HFF-Myc (cell line): ENCODE results near the gene TK2.

Experiments used
- DNase-seq: peaks from one replicate; pipeline ENCODE4 v3.0.0-alpha.2; 2011; ENCODE audit warnings: low read depth; ENCODE audit errors: extremely low read depth
- H3K4me3 ChIP-seq: replicated peaks from 2 replicates; pipeline ENCODE4 v1.5.1; 2011; ENCODE audit warnings: low read depth, mild to moderate bottlenecking, control low read depth, low read length
- CTCF ChIP-seq: IDR thresholded peaks from 2 replicates; pipeline ENCODE4 v1.5.1; 2012; ENCODE audit warnings: mild to moderate bottlenecking, low read depth, low read length, control low read depth; ENCODE audit errors: missing control alignments

The TK2 gene

GRCh38 chr16:66544016-66544757 lies 5.7 kb downstream of the TK2 start:
- no peak overlapping the region for H3K4me3 ChIP-seq
- TF ChIP-seq CTCF: no peak
- DNase-seq: no peak

- H3K4me3 ChIP-seq: no peak overlapping the region
- DNase-seq: no peak
- no peak for TF ChIP-seq CTCF
Observed at GRCh38 chr16:66543541-66543940, 6.4 kb downstream of the TK2 start.

- no peak overlapping the region for H3K4me3 ChIP-seq
- DNase-seq: no peak
- TF ChIP-seq CTCF: no peak
Observed at GRCh38 chr16:66542396-66542795, 7.5 kb downstream of the TK2 start.

DNA sequence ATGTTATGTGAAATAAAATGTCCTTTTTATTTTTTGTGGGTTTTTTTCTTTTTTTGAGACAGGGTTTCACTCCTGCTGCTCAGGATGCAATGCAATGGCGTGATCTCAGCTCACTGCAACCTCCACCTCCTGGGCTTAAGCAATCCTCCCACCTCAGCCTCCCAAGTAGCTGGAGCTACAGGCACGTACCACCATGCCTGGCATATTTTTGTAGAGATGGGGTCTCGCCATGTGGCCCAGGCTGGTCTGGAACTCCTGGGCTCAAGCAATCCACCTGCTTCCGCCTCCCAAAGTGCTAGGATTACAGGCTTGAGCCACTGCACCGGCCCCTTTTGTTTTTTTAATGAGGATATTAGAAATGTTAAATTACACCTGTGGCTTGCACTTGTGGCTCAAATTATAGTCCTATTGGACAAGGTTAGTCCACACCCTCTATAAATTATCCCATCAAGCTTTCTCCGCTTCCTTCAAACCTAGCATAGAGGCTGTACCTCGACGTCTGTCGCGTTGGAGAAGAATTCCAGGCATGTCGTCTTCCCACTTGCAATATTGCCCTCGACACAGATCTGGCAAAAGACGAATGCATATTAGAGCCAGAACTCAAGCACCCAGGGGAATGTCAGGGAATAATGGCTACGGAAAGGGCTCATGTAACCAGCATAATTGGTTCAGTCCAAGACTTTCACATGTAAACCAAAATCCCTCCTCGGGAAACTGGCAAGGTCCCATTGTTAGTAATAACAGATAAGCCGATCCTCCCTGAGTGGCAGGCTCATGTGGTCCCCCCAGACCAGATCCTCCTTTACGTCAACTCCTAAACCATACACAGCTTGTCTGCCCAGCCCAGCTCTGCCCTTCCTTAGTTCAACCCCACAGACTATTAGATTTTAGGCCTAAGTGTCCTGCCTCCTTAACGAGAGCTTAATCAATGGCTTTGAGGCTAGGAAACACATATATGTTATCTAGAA lies 8.2 kb downstream of the TK2 start:
- H3K4me3 ChIP-seq: no peak overlapping the region
- no peak for TF ChIP-seq CTCF
- DNase-seq: no peak

DNA sequence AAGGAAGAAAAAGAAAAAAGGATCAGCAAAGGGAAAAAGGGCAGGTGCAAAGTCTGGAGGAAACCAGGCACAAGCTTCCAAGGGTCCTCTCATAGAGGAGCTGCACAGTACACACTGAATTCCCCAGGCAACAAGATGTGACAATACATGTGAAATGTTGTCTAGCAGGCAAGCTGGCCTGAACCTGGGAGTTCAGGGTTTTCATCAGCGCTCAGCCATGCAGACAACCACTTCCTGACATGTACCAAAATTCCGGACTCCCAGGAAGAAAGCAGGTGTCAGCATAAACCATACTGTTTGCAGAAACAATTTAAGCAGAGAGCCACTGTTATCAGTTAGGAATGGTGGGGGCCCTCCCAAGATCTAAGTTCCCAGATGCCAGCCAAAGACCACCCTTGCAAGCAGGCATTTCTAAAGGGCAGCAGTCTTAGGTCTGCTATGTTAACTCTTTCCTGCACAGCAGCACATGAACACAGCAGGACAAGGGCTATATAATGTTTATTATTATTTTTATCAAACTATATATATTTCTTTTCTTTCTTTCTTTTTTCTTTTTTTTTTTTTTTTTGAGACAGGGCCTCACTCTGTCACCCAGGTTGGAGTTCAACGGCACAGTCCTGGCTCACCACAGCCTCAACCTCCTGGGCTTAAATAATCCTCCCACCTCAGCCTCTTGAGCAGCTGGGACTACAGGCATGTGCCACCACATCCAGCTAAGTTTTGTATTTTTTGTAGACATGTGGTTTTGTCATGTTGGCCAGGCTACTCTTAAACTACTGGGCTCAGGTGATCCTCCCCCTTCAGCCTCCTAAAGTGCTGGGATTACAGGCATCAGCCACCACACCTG lies 10.1 kb downstream of the TK2 start:
- no peak overlapping the region for H3K4me3 ChIP-seq
- DNase-seq: no peak
- no peak for TF ChIP-seq CTCF

DNA sequence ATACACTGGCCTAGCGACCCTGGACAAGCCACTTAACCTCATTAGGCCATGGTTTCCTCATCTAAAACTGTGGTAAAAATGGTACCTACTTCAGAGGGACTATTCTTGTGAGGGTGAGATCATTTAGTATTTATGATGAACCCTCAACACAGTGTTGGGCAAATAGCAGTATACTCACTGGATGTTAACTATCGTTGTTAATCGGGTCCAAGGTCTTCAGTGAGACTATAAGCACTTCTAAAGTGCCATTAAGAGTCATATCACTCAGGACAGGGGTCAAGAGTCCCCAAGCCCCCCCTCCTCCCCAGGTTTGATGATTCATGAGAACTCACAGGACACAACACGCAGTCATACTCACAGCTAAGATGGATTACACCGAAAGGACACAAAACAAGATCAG lies 11.0 kb downstream of the TK2 start:
- no peak overlapping the region for H3K4me3 ChIP-seq
- DNase-seq: no peak
- TF ChIP-seq CTCF: no peak
